Esophagus (tissue), 2 donors: ENCODE results near the gene TRMT44. TPM values are rescaled to one million over a fixed set of nuclear protein-coding genes. Genes with fewer than 3 reads are reported as not detected.

Experiments
- H3K27ac ChIP-seq, 2 donors: one replicate each; pipeline ENCODE4 v1.5.1; 2013; ENCODE audit warnings: low read depth in 2 of 2, mild to moderate bottlenecking in 2 of 2, inconsistent platforms in 1 of 2, low read length in 1 of 2, moderate library complexity in 1 of 2
- H3K27me3 ChIP-seq, 2 donors: one replicate each; pipeline ENCODE4 v1.6.1; 2013; ENCODE audit warnings: low read length in 2 of 2, control low read depth in 1 of 2, mild to moderate bottlenecking in 1 of 2; ENCODE audit not compliant: insufficient read depth in 2 of 2, control insufficient read depth in 1 of 2
- H3K36me3 ChIP-seq, 2 donors: one replicate each; pipeline ENCODE4 v1.6.1; 2013; ENCODE audit warnings: low read length in 1 of 2; ENCODE audit not compliant: control insufficient read depth in 2 of 2, insufficient read depth in 2 of 2
- H3K4me1 ChIP-seq, 2 donors: one replicate each; pipeline ENCODE4 v1.6.1; 2013; ENCODE audit warnings: low read length in 1 of 2; ENCODE audit not compliant: control insufficient read depth in 2 of 2, insufficient read depth in 2 of 2
- H3K4me3 ChIP-seq, 2 donors: one replicate each; pipeline ENCODE4 v1.5.1; 2013; ENCODE audit warnings: low read length in 2 of 2, mild to moderate bottlenecking in 2 of 2, low read depth in 1 of 2, moderate library complexity in 1 of 2
- H3K9me3 ChIP-seq, 2 donors: one replicate each; pipeline ENCODE4 v1.6.1; 2013; ENCODE audit warnings: mild to moderate bottlenecking in 2 of 2, low read depth in 1 of 2, low read length in 1 of 2, moderate library complexity in 1 of 2; ENCODE audit not compliant: control insufficient read depth in 2 of 2, insufficient read depth in 1 of 2
- WGBS, 2 donors: extraction: QIAGEN DNeasy Blood & Tissue Kit; methylation state at CpG; one replicate each; pipeline ENCODE4 v1.1.7; 2013; 5-methylcytosine and 5-hydroxymethylcytosine counted together
- polyA plus RNA-seq, 2 donors: library from polyadenylated mRNA; stranded (reverse); fragments of 200-250 nt; gene quantifications; one replicate each; pipeline ENCODE4 v1.2.3, GENCODE V29; 2013
- donor health status: healthy with polysubstance abuse.
- donor health status: Bipolar disorder and iron deficiency.

TRMT44 gene
- polyA plus RNA-seq, 2 donors = 15.6 to 17.2 TPM

GRCh38 chr4:8427761-8428287 is 12.8 kb upstream of the TRMT44 start:
- 0 to 1% methylated on average over 21 of the region's 21 CpGs for WGBS, 2 donors
- H3K27ac ChIP-seq = peak overlapping the region; percentile 81 to 94
- H3K27me3 ChIP-seq = no peaks in the 10 kb centered on the region
- H3K4me1 ChIP-seq = peaks cover 13 to 15% of the 10 kb centered on the region in 2 donors
- H3K36me3 ChIP-seq = peaks cover 0 to 8% of the 10 kb centered on the region in 2 donors
- peak overlapping the region; percentile 82 to 95 for H3K4me3 ChIP-seq
- H3K9me3 ChIP-seq = no peaks in the 10 kb centered on the region

DNA sequence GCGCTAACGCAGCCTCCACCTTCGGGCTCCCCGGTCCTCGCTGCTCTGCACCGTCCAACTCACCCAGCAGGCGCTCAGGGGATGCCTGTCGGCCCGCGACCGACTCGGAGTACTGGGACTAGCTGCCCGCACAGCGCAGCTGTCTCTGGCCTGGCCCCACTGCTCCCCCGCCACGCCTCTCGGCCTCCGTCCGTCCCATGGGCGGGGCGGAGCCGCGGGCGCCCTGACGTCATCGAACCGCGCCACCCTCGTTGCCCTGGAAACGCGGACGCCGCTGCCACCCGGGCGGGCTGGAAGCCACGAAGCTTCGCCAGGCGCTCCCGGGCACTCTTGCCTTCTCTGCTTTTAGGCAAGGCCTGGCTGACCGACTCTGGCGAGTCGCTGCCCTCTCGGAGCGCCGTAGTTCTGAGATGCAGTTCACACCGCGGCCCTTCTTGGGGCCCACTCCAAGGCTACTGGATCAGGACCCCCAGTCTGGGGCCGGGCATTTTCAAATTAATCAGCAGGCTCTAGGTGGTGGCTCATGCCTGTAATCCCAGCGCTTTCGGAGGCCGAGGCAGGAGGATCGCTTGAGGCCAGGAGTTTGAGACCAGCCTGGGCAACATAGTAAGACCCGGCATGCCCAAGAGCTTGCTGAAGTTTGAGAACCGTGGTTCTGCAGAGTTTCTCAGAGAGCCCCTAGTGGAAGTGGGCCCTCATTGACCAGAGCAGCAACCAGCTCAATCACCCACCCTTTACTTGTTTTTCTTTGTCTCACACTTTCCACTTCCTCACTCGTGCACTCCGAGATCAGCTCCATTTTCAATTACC is 12.1 kb upstream of the TRMT44 start:
- peak overlapping the region; percentile 81 to 94 for H3K27ac ChIP-seq
- H3K27me3 ChIP-seq = no peaks in the 10 kb centered on the region
- H3K4me3 ChIP-seq = peak overlapping the region; percentile 82 to 95
- 2% methylated on average over 56 of the region's 56 CpGs for WGBS, 2 donors
- H3K4me1 ChIP-seq = peaks cover 12 to 13% of the 10 kb centered on the region in 2 donors
- H3K36me3 ChIP-seq = peaks cover 0 to 8% of the 10 kb centered on the region in 2 donors
- no peaks in the 10 kb centered on the region for H3K9me3 ChIP-seq

GRCh38 chr4:8431553-8431952 is 9.0 kb upstream of the TRMT44 start:
- 82 to 95% methylated on average over 5 of the region's 5 CpGs for WGBS, 2 donors
- Histone ChIP-seq H3K36me3 (peaks cover 0 to 8% of the 10 kb centered on the region in 2 donors), H3K4me3 (no peak overlapping the region), H3K27me3 (no peaks in the 10 kb centered on the region), H3K4me1 (peaks cover 13 to 17% of the 10 kb centered on the region in 2 donors), H3K9me3 (no peaks in the 10 kb centered on the region), H3K27ac (no peak overlapping the region)

- peaks cover 7 to 8% of the 10 kb centered on the region in 2 donors for H3K4me1 ChIP-seq
- peak overlapping the region in 1 of 2 donors; percentile 68 for H3K4me3 ChIP-seq
- no peaks in the 10 kb centered on the region for H3K27me3 ChIP-seq
Observed at GRCh38 chr4:8433136-8433535, 7.4 kb upstream of the TRMT44 start.

GRCh38 chr4:8434251-8435073 is 6.1 kb upstream of the TRMT44 start:
- peaks cover 0 to 8% of the 10 kb centered on the region in 2 donors for H3K36me3 ChIP-seq
- WGBS, 2 donors = 50 to 65% methylated on average over 21 of the region's 21 CpGs
- H3K4me3 ChIP-seq = peak overlapping the region; percentile 44 to 68
- H3K9me3 ChIP-seq = no peaks in the 10 kb centered on the region
- no peaks in the 10 kb centered on the region for H3K27me3 ChIP-seq
- peaks cover 2 to 8% of the 10 kb centered on the region in 2 donors for H3K4me1 ChIP-seq
- peak overlapping the region; percentile 81 to 85 for H3K27ac ChIP-seq

More at GRCh38 chr4:8433136-8433535, 7.4 kb upstream of the TRMT44 start:
- Histone ChIP-seq H3K27ac (peak overlapping the region; percentile 57 to 62), H3K9me3 (no peaks in the 10 kb centered on the region), H3K36me3 (peaks cover 0 to 8% of the 10 kb centered on the region in 2 donors)
- 48 to 59% methylated on average over 5 of the region's 5 CpGs for WGBS, 2 donors

DNA sequence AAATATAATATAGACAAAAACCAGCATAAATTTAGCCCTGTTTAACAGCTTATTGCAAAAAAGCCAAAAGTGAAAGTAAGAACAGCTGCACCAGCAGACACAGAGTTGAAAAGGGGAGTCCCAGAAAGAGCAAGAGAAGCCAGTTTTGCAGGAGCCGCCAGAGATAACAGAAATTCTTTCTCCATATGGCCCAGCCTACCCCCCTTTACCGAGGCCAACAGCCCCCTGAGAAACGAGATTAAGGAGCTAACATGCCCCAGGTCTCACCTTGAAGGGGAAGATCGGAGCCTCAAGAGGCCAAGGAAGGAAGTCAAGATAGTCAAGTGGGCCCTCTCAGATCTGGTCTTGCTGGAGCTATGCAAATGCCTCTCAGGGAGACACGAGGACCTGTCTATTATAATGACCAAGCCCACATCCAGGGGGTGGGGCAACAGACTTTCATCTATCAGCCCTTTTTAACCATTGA is 4.9 kb upstream of the TRMT44 start:
- H3K27ac ChIP-seq = peak overlapping the region; percentile 85 to 90
- peaks cover 2 to 8% of the 10 kb centered on the region in 2 donors for H3K4me1 ChIP-seq
- no peaks in the 10 kb centered on the region for H3K27me3 ChIP-seq
- WGBS, 2 donors = 11 to 18% methylated on average over 5 of the region's 5 CpGs
- H3K4me3 ChIP-seq = peak overlapping the region; percentile 54 to 68
- H3K36me3 ChIP-seq = peaks cover 0 to 8% of the 10 kb centered on the region in 2 donors
- no peaks in the 10 kb centered on the region for H3K9me3 ChIP-seq

- Histone ChIP-seq H3K4me1 (peaks cover 0 to 14% of the 10 kb centered on the region in 2 donors), H3K27ac (peak overlapping the region; percentile 76 to 90), H3K27me3 (no peaks in the 10 kb centered on the region), H3K9me3 (no peaks in the 10 kb centered on the region), H3K4me3 (peak overlapping the region; percentile 12 to 42), H3K36me3 (no peaks in the 10 kb centered on the region)
- 38% methylated on average over 13 of the region's 13 CpGs for WGBS, 2 donors
Observed at GRCh38 chr4:8437281-8437680, 3.3 kb upstream of the TRMT44 start.

DNA sequence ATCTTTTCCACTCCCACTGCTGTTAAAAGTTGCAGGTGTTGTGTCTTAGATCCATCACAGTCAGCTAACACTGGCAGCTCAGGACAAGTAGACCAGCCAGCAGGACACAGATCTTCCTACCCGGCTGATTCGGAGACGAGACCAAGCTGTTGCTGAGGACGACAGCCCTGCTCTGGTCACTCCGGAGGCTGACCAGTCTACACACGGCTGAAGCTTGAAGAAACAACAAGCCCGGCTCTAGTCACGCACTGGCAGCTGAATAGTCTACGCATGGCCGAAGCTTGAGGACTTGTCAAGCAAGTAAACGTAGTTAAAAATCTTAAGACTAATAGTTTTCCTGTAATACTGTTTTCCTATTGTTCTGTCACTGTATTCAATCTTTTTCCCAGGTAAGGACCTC is 1.8 kb upstream of the TRMT44 start:
- Histone ChIP-seq H3K4me3 (peak overlapping the region in 1 of 2 donors; percentile 87), H3K36me3 (no peaks in the 10 kb centered on the region), H3K27me3 (no peaks in the 10 kb centered on the region), H3K27ac (peak overlapping the region; percentile 21 to 92), H3K4me1 (peaks cover 0 to 11% of the 10 kb centered on the region in 2 donors), H3K9me3 (no peaks in the 10 kb centered on the region)
- 57 to 73% methylated on average over 11 of the region's 11 CpGs for WGBS, 2 donors

GRCh38 chr4:8439168-8439567 is 1.4 kb upstream of the TRMT44 start:
- peaks cover 0 to 11% of the 10 kb centered on the region in 2 donors for H3K4me1 ChIP-seq
- no peaks in the 10 kb centered on the region for H3K9me3 ChIP-seq
- H3K27ac ChIP-seq = peak overlapping the region in 1 of 2 donors; percentile 98
- H3K27me3 ChIP-seq = no peaks in the 10 kb centered on the region
- H3K36me3 ChIP-seq = no peaks in the 10 kb centered on the region
- WGBS, 2 donors = 37 to 39% methylated on average over 3 of the region's 3 CpGs
- H3K4me3 ChIP-seq = peak overlapping the region in 1 of 2 donors; percentile 87
